ENCODE data around the gene NMNAT3.

The NMNAT3 gene

GRCh38 chr3:139689122-139689521, 11.3 kb upstream of the NMNAT3 start:
- H3K27ac Mint-ChIP-seq = no peak overlapping the region
- peaks cover 26% of the 10 kb centered on the region for H3K27me3 Mint-ChIP-seq
- no peaks in the 10 kb centered on the region for H3K4me1 Mint-ChIP-seq

GRCh38 chr3:139687431-139687830, 9.7 kb upstream of the NMNAT3 start:
- Mint-ChIP-seq H3K4me3 (no peak overlapping the region), H3K4me1 (no peaks in the 10 kb centered on the region), H3K27me3 (peaks cover 26% of the 10 kb centered on the region), H3K9me3 (no peaks in the 10 kb centered on the region), H3K36me3 (no peaks in the 10 kb centered on the region), H3K27ac (no peak overlapping the region)
- DNase-seq = no peak
- CTCF ChIA-PET = no interaction called here

More at GRCh38 chr3:139689122-139689521, 11.3 kb upstream of the NMNAT3 start:
- H3K4me3 Mint-ChIP-seq = no peak overlapping the region
- H3K36me3 Mint-ChIP-seq = no peaks in the 10 kb centered on the region
- DNase-seq = no peak
- H3K9me3 Mint-ChIP-seq = no peaks in the 10 kb centered on the region
- CTCF ChIA-PET = no interaction called here

GRCh38 chr3:139686624-139687023, 8.9 kb upstream of the NMNAT3 start:
- Mint-ChIP-seq H3K4me1 (no peaks in the 10 kb centered on the region), H3K27ac (no peak overlapping the region), H3K4me3 (no peak overlapping the region), H3K36me3 (no peaks in the 10 kb centered on the region), H3K9me3 (no peaks in the 10 kb centered on the region), H3K27me3 (peaks cover 20% of the 10 kb centered on the region)
- no peak for DNase-seq
- CTCF ChIA-PET = no interaction called here

- H3K9me3 Mint-ChIP-seq = no peaks in the 10 kb centered on the region
- H3K36me3 Mint-ChIP-seq = no peaks in the 10 kb centered on the region
- no peak for DNase-seq
- no peak overlapping the region for H3K27ac Mint-ChIP-seq
- CTCF ChIA-PET = no interaction called here
- peaks cover 20% of the 10 kb centered on the region for H3K27me3 Mint-ChIP-seq
- no peaks in the 10 kb centered on the region for H3K4me1 Mint-ChIP-seq
- no peak overlapping the region for H3K4me3 Mint-ChIP-seq
Observed at GRCh38 chr3:139686206-139686605, 8.4 kb upstream of the NMNAT3 start.

GRCh38 chr3:139679220-139679775, 1.5 kb upstream of the NMNAT3 start:
- no peak overlapping the region for H3K27ac Mint-ChIP-seq
- no peak for DNase-seq
- H3K4me3 Mint-ChIP-seq = no peak overlapping the region
- no peaks in the 10 kb centered on the region for H3K36me3 Mint-ChIP-seq
- CTCF ChIA-PET = interaction anchor here (1.3 kb wide), 1 partner anchor 350 kb away, joined by 3 read pairs; no protein-coding TSS in a partner anchor
- H3K4me1 Mint-ChIP-seq = peaks cover 7% of the 10 kb centered on the region
- no peaks in the 10 kb centered on the region for H3K9me3 Mint-ChIP-seq
- H3K27me3 Mint-ChIP-seq = peaks cover 20% of the 10 kb centered on the region

- Mint-ChIP-seq H3K9me3 (no peaks in the 10 kb centered on the region), H3K4me1 (peaks cover 7% of the 10 kb centered on the region), H3K4me3 (peak overlapping the region; percentile 72), H3K27ac (no peak overlapping the region), H3K36me3 (no peaks in the 10 kb centered on the region), H3K27me3 (peaks cover 20% of the 10 kb centered on the region)
- DNase-seq = no peak
- CTCF ChIA-PET = no interaction called here
Observed at GRCh38 chr3:139676632-139677387, 962 bp downstream of the NMNAT3 start.

GRCh38 chr3:139676108-139676507, 1.7 kb downstream of the NMNAT3 start:
- Mint-ChIP-seq H3K9me3 (no peaks in the 10 kb centered on the region), H3K27me3 (peaks cover 20% of the 10 kb centered on the region), H3K36me3 (no peaks in the 10 kb centered on the region), H3K27ac (no peak overlapping the region), H3K4me1 (peaks cover 7% of the 10 kb centered on the region), H3K4me3 (no peak overlapping the region)
- CTCF ChIA-PET = no interaction called here
- DNase-seq = no peak

- H3K27me3 Mint-ChIP-seq = peaks cover 16% of the 10 kb centered on the region
- no peak overlapping the region for H3K27ac Mint-ChIP-seq
- CTCF ChIA-PET = no interaction called here
- no peaks in the 10 kb centered on the region for H3K9me3 Mint-ChIP-seq
- peaks cover 7% of the 10 kb centered on the region for H3K4me1 Mint-ChIP-seq
- no peak overlapping the region for H3K4me3 Mint-ChIP-seq
- no peaks in the 10 kb centered on the region for H3K36me3 Mint-ChIP-seq
- DNase-seq = no peak
Observed at GRCh38 chr3:139675327-139675726, 2.4 kb downstream of the NMNAT3 start.

- H3K4me1 Mint-ChIP-seq = peaks cover 7% of the 10 kb centered on the region
- CTCF ChIA-PET = no interaction called here
- H3K27me3 Mint-ChIP-seq = peaks cover 16% of the 10 kb centered on the region
- H3K4me3 Mint-ChIP-seq = no peak overlapping the region
- no peak for DNase-seq
- H3K9me3 Mint-ChIP-seq = no peaks in the 10 kb centered on the region
- H3K27ac Mint-ChIP-seq = no peak overlapping the region
- H3K36me3 Mint-ChIP-seq = no peaks in the 10 kb centered on the region
Observed at GRCh38 chr3:139674571-139675260, 3.1 kb downstream of the NMNAT3 start.

GRCh38 chr3:139672884-139673283, 4.9 kb downstream of the NMNAT3 start:
- Mint-ChIP-seq H3K27me3 (peaks cover 8% of the 10 kb centered on the region), H3K4me3 (no peak overlapping the region), H3K27ac (no peak overlapping the region), H3K9me3 (no peaks in the 10 kb centered on the region), H3K4me1 (peaks cover 5% of the 10 kb centered on the region), H3K36me3 (no peaks in the 10 kb centered on the region)
- DNase-seq = no peak
- CTCF ChIA-PET = no interaction called here

GRCh38 chr3:139671863-139672646, 5.7 kb downstream of the NMNAT3 start:
- CTCF ChIA-PET = no interaction called here
- DNase-seq = no peak
- H3K4me1 Mint-ChIP-seq = peaks cover 4% of the 10 kb centered on the region
- no peaks in the 10 kb centered on the region for H3K9me3 Mint-ChIP-seq
- no peak overlapping the region for H3K4me3 Mint-ChIP-seq
- H3K27me3 Mint-ChIP-seq = peaks cover 4% of the 10 kb centered on the region
- no peak overlapping the region for H3K27ac Mint-ChIP-seq
- no peaks in the 10 kb centered on the region for H3K36me3 Mint-ChIP-seq

- CTCF ChIA-PET = no interaction called here
- DNase-seq = no peak
- H3K27ac Mint-ChIP-seq = no peak overlapping the region
- no peaks in the 10 kb centered on the region for H3K36me3 Mint-ChIP-seq
- H3K9me3 Mint-ChIP-seq = no peaks in the 10 kb centered on the region
- H3K4me3 Mint-ChIP-seq = no peak overlapping the region
- H3K27me3 Mint-ChIP-seq = no peaks in the 10 kb centered on the region
- H3K4me1 Mint-ChIP-seq = no peaks in the 10 kb centered on the region
Observed at GRCh38 chr3:139671107-139671506, 6.7 kb downstream of the NMNAT3 start.

GRCh38 chr3:139670196-139670595, 7.6 kb downstream of the NMNAT3 start:
- CTCF ChIA-PET = no interaction called here
- Mint-ChIP-seq H3K9me3 (no peaks in the 10 kb centered on the region), H3K4me1 (no peaks in the 10 kb centered on the region), H3K27me3 (no peaks in the 10 kb centered on the region), H3K36me3 (no peaks in the 10 kb centered on the region), H3K4me3 (no peak overlapping the region), H3K27ac (no peak overlapping the region)
- no peak for DNase-seq

- no peaks in the 10 kb centered on the region for H3K4me1 Mint-ChIP-seq
- no peak overlapping the region for H3K4me3 Mint-ChIP-seq
- H3K9me3 Mint-ChIP-seq = no peaks in the 10 kb centered on the region
- CTCF ChIA-PET = no interaction called here
- no peak for DNase-seq
- no peaks in the 10 kb centered on the region for H3K36me3 Mint-ChIP-seq
- H3K27ac Mint-ChIP-seq = no peak overlapping the region
- no peaks in the 10 kb centered on the region for H3K27me3 Mint-ChIP-seq
Observed at GRCh38 chr3:139668332-139668731, 9.4 kb downstream of the NMNAT3 start.

Measured in activated naive CD4-positive, alpha-beta T cell treated with anti-CD3 and anti-CD28 coated beads, Interleukin-2, amount 10 ng/mL, durations not matched to agents 7 days and 5 days (primary cell).